OCI-LY3 (cell line): Measurements from ENCODE around the gene NT5C3A.
"Not testable (repeated sequence)": the region's sequence is repeated elsewhere in the genome, so short reads cannot be mapped to it uniquely, and the experiment has no call there.

Source experiments
- EZH2phosphoT487 ChIP-seq: fragments of 200-600 bp; shearing (Covaris generic); IDR thresholded peaks from 2 replicates; pipeline ENCODE4 v1.6.1; 2018; ENCODE audit warnings: antibody characterized with exemption, mixed run types, low read depth
- TF ChIP-seq, protein P1 (sequence below): fragments of 200-600, 300-600 bp; sonication (generic); IDR thresholded peaks from 2 replicates; pipeline ENCODE4 v1.5.1; 2014; ENCODE audit warnings: antibody characterized with exemption, low read length, low read depth

DNA sequence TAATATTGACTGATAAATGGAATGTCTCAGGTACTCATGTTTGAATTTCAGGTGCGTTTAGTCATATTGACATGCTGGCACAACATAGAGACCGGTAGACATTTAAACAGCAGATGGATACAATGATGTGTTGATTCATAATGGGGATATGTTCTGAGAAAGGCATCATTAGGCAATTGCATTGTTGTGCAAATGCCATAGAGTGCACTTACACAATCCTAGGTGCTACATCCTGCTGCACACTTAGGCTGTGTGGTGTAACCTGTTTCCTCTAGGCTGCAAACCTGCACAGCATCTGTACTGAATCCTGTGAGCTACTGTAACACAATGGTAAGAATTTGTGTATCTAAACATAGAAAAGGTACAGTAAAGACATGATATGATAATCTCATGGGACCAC lies 85.4 kb downstream of the NT5C3A start:
- TF ChIP-seq, protein P1, sequence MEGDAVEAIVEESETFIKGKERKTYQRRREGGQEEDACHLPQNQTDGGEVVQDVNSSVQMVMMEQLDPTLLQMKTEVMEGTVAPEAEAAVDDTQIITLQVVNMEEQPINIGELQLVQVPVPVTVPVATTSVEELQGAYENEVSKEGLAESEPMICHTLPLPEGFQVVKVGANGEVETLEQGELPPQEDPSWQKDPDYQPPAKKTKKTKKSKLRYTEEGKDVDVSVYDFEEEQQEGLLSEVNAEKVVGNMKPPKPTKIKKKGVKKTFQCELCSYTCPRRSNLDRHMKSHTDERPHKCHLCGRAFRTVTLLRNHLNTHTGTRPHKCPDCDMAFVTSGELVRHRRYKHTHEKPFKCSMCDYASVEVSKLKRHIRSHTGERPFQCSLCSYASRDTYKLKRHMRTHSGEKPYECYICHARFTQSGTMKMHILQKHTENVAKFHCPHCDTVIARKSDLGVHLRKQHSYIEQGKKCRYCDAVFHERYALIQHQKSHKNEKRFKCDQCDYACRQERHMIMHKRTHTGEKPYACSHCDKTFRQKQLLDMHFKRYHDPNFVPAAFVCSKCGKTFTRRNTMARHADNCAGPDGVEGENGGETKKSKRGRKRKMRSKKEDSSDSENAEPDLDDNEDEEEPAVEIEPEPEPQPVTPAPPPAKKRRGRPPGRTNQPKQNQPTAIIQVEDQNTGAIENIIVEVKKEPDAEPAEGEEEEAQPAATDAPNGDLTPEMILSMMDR = not testable (repeated sequence)
- TF ChIP-seq EZH2phosphoT487 = not testable (repeated sequence)
